Liver (tissue), 3 donors: ENCODE data around the gene CACFD1.

ENCODE experiments used
- ATF3 ChIP-seq: IDR thresholded peaks from 2 replicates; pipeline ENCODE4 v1.6.1; 2016; ENCODE audit warnings: antibody characterized with exemption
- CTCF ChIP-seq: fragments of 150-350 bp; IDR thresholded peaks from 2 replicates; pipeline ENCODE4 v1.5.1; 2017; ENCODE audit warnings: improper control_type of control experiment, low read depth, low read length; ENCODE audit not compliant: missing input control
- EGR1 ChIP-seq, 2 donors: IDR thresholded peaks; 2 replicates each; pipeline ENCODE4 v1.6.1; 2016 to 2018; ENCODE audit warnings: antibody characterized with exemption in 2 of 2, low read depth in 2 of 2
- GABPA ChIP-seq, 2 donors: IDR thresholded peaks in 1 of 2; conservative IDR thresholded peaks in 1 of 2; 2 replicates each; pipeline ENCODE4 v1.6.1; 2016; ENCODE audit warnings: antibody characterized with exemption in 2 of 2, mild to moderate bottlenecking in 1 of 2, moderate library complexity in 1 of 2
- JUND ChIP-seq, 2 donors: IDR thresholded peaks; 2 replicates each; pipeline ENCODE4 v1.6.1; 2016; ENCODE audit warnings: antibody characterized with exemption in 2 of 2
- MAX ChIP-seq: IDR thresholded peaks from 2 replicates; pipeline ENCODE4 v1.6.1; 2016; ENCODE audit warnings: antibody characterized with exemption
- RAD21 ChIP-seq, 2 donors: IDR thresholded peaks; 2 replicates each; pipeline ENCODE4 v1.6.1; 2016; ENCODE audit warnings: antibody characterized with exemption in 2 of 2, mild to moderate bottlenecking in 2 of 2
- REST ChIP-seq: IDR thresholded peaks from 2 replicates; pipeline ENCODE4 v1.6.1; 2016; ENCODE audit warnings: antibody characterized with exemption, mild to moderate bottlenecking
- RXRA ChIP-seq, 2 donors: IDR thresholded peaks; 2 replicates each; pipeline ENCODE4 v1.6.1; 2017 to 2018; ENCODE audit warnings: antibody characterized with exemption in 2 of 2, mild to moderate bottlenecking in 1 of 2
- TAF1 ChIP-seq: conservative IDR thresholded peaks from 2 replicates; pipeline ENCODE4 v1.6.1; 2016; ENCODE audit warnings: antibody characterized with exemption, mild to moderate bottlenecking
- YY1 ChIP-seq: IDR thresholded peaks from 2 replicates; pipeline ENCODE4 v1.6.1; 2016; ENCODE audit warnings: antibody characterized with exemption, mild to moderate bottlenecking
- ZBTB33 ChIP-seq: IDR thresholded peaks from 2 replicates; pipeline ENCODE4 v1.6.1; 2016; ENCODE audit warnings: antibody characterized with exemption
- donor health status: healthy.
- donor health status: healthy.

GRCh38 chr9:133505901-133506652, 46.3 kb downstream of the CACFD1 start:
- TF ChIP-seq CTCF (no peak), YY1 (no peak), ZBTB33 (no peak), RAD21 (IDR thresholded peaks at IDR 0.05) (no peak), TAF1 (no peak), MAX (no peak), REST (no peak), ATF3 (no peak), RXRA (IDR thresholded peaks at IDR 0.05) (no peak), GABPA (IDR thresholded peaks at IDR 0.05 in 1 of 2, conservative IDR thresholded peaks at IDR 0.05 in 1 of 2) (no peak), EGR1 (IDR thresholded peaks at IDR 0.05; ENCODE audit: low read depth in 2 of 2) (no peak), JUND (IDR thresholded peaks at IDR 0.05) (no peak)
